Raji (cell line): Measurements from ENCODE around the gene CYTH4.

ENCODE experiments used
- POLR2A ChIP-seq: IDR thresholded peaks from 2 replicates; pipeline ENCODE4 v1.6.1; 2011; ENCODE audit warnings: low read depth, low read length, control low read depth; ENCODE audit not compliant: insufficient read depth

CYTH4 gene, protein sequence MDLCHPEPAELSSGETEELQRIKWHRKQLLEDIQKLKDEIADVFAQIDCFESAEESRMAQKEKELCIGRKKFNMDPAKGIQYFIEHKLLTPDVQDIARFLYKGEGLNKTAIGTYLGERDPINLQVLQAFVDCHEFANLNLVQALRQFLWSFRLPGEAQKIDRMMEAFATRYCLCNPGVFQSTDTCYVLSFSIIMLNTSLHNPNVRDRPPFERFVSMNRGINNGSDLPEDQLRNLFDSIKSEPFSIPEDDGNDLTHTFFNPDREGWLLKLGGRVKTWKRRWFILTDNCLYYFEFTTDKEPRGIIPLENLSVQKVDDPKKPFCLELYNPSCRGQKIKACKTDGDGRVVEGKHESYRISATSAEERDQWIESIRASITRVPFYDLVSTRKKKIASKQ

DNA sequence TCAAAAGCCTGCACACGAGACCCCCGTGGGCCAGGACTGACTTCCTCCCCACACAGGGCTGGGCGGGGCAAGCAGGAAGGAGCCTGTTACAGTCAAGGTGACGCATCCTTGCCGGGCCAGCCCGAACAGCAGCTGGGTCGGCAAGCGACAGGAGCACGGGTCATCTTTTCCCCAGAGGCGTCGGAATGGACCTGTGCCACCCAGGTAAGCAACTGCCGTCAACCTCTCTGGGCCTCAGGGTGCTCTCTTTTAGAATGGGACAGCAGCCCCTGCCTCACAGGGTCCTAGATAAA is at the start of gene CYTH4:
TSS of gene CYTH4 (plus strand) at position 124 of the 293 bp plus-strand sequence. CDS start at position 186, 62 bp downstream.
- peak; percentile 38; the same call in 1 of the 2 replicates for TF ChIP-seq POLR2A

DNA sequence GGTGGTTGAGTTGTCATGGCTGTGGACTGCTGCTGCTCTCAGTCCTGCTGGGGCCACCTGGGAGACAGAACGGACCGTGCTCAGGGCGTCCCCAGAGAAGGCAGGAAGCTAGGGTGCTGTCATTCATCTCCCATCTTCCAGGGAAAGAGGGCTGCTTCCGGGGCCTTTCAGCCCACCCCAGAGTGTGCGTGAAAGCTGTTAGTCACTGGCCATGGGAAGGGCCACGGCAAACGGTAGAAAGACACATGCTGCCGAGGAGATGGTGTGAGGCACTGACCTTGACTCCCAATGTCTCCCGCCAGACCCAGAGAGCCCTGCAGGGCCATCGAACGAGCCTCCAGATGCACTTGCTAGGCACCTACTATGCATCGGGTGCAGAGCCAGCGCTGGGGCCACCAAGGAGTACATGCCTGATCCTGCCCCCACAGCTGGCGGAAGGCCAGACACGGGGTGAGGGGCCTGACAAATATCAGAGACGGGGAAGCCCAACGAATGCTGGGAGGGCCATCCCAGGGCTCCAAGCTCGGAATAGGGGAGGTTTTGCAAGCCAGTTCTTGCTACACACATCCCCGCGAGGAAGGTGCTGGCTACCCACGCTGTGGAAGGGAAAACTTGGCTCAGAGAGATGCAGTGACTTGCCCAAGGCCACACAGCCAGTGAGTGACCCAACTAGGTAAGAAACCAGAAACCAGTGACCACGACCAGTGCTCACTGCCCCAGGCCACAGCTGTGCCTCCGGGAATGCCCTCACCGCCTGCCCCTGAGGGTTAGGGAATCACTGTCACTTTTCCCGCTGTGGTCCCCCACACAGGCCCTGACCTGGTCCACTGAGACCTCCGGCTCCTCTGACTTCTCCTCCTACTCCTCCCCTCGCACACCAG is 48.3 kb upstream of the CYTH4 start:
- no peak for TF ChIP-seq POLR2A

DNA sequence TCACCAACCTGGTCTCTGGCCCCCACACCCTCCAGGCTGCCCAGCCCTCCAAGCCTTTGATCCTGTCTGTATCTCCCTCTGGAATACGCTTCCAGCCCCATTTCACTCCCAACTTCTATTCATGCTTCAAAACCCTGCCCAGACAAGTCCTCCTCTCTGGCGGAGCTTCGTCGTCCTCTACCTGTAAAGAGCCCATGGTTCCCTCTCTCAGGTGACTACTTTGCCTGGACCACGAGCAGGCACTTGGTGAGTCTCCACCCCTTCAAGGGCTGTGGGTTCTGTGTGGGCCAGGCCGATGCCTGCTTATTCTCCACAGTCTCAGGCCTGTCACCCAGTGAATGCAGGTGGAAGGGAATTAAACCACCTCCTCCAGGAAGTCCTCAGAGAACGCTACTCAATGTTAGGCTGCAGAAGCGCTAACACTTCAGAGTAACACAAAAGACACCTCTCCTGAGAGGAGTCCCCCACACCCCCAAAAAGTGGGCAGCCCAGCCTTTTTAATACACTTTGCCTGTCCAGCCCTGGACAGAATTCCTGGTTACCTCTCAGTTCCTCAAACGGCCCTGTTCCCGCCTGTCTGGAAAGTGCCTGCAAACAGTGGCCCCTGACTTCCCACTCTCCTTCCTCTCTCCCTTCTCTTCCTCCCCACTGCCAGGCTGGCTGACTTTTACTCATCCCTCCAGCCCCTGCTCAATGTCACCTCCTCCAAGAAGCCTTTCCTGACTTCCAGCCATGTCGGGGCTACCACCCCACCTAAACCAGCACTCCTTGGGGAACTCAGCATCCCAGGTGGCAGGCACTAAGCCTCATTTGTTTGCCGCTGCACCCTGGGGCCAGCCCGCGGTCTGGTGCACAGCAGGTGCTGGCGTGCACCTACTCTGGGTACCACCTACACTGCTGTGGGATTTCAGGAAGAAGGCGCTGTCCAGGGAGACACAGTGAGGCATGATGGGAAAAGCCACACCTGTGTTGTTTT is 47.3 kb upstream of the CYTH4 start:
- TF ChIP-seq POLR2A = no peak

DNA sequence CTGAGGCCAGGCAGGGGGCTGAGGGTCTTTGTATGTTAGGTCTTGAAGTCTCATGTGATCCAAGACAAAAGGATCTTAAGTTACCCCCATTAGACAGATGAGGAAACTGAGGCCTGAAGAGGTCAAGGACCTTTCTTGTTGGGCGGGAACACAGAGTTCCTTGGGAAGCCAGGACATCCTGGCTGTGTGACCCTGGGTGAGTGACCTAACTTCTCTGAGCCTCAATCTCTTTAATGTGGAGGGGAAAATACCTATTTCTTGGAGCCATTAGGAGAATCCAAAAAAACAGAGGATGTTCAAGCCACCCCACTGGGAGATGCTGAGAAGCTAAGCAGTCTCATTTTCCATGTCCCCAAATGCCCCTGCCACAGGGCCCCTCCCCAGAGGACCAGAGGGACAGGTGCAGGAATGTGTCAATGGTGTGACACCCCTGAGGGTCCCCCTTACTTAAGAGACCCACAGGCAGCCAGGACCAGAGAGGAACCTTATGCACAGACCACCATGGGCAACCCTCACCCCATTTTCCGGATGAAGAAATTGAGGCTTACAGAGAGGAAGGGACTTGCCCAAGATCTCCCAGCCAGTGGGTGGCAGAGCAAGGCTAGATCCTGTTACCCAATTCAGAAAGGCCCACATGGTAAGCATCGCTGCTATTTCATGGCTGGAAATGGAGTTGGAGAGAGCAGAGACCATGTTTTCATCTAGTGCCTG is 46.3 kb upstream of the CYTH4 start:
- TF ChIP-seq POLR2A = no peak

DNA sequence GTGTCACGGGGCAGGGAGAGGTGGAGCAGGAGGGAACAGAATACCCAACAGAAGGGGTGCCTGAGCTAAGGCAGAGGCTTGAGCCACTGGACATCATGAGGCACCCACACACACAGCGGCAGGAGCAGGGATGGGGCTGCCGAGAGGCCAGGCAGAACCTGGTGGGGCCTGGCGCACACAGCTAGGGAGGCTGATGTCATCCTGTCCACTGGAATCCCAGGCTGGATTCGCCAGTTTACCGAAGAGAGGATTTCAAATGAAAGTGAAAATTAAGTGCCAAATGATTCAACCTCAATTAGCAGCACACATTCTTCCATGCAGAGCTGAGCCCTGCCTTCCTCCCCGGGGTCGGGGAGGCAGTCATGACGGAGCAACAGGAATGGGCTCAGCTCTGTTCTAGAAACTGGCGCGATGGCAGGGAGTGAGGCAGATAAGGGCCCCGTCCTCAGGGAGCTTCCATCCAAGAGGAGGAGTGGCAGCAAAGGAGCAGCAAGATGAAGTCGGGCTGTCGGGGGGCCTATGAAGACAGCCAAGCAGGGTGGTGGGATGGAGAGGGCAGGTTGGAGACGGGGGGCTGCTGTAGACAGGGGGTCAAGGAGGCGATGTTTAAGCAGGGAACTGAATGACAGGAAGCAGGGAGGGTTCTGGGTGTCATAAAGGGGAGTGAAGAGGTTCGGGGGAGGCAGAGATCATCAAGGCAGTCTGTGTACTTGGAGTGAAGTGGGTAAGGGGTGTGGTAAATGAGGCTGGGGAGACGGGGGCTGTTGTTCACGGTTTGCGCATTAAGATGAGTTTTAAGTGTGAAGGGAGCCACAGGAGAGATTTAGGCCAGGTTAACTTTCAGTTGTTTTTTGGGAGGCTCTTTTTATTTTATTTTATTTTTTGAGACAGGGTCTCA is 44.7 kb upstream of the CYTH4 start:
- TF ChIP-seq POLR2A = no peak

DNA sequence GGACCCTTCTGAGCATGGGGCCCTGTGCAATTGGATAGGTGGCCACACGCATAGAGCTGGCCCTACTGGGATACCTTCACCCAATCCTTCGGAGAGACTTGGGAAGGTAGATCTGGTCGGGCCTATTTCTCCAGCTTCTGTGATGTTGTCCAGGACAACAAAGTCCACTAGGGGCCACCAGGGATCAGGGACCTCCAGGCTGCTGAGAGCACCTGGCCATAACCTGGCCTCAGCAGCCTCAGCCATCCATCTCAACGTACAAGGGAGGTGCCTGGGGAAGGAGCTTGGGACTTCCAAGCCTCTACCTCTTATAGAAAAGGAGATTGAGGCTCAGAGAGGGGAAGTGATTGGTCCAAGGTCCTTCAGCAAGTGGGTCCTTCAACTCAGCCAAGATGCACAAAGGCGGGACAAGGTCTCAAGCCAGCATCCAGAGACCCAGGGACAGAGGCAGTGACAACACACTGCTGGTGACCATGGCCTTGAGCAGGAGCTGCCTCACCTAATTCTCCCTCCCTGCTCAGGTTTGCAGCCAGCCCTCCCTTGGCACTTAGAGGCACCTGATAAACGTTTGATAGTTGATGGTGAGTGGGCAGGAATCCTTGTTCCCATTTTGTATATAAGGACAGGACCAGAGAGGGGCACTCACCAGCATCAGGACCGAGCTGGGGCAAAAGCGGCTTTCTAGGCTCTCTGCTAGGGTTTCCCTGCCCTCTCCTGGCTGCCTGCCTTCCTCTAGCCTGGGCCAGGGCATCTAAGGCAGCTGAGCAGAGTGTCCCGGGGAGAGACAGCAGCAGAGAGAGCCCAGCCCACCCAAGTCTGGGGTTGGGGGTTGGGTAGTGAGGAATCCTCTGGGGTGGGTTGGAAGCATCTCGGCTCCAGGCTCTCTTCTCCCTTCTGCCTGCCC is 42.7 kb upstream of the CYTH4 start:
- no peak for TF ChIP-seq POLR2A

DNA sequence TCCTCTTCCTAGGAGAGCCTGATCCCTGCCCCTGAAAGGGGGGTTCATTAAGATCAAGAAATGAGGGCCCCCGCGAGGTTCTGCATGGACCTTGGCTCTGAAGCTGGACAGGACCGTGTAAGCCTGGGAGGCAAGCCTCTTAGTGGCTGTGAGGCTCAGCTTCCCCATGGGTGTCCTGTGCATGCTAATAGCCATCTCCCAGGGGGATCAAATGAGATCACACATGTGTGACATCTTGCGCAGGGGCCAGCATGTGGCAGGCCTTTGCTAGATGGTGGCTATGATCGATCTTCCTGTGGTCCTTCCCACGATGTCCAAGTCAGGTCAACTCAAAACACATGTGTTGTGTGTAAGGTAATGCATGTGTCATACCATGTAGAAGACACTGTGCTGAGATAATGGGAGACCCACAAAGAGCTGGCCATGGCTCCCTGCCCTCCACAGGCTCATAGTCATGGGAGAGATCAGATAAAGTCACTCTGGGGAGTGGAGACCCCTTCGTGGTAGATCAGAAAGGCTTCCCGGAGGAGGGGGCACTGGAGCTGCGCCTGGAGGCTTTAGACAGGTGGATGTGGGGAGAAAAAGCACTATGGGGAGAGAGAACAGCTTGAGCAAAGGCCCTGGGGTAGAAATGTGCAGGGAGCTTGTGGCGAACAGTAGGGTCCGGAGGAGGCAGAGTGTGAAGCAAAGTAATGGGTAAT is 41.9 kb upstream of the CYTH4 start:
- no peak for TF ChIP-seq POLR2A

DNA sequence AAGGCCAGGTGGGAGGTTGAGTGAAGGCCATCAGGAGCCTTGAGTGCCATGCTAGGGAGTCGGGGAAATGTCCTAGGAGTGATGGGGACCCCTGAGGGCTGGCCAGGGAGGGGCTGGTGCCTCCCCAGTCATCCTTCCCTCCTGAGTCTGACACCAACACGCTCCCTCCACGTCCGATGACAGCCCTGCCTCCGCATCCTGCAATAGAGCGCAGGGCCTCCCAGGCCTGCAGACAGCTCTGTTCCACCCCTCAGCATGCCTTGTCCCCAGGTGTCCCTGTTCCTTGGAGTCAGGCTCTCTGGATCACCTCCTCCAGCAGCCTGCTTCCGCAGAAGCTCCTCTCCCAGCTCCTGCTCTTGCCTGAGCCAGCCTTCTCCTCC is 41.4 kb upstream of the CYTH4 start:
- TF ChIP-seq POLR2A = no peak

DNA sequence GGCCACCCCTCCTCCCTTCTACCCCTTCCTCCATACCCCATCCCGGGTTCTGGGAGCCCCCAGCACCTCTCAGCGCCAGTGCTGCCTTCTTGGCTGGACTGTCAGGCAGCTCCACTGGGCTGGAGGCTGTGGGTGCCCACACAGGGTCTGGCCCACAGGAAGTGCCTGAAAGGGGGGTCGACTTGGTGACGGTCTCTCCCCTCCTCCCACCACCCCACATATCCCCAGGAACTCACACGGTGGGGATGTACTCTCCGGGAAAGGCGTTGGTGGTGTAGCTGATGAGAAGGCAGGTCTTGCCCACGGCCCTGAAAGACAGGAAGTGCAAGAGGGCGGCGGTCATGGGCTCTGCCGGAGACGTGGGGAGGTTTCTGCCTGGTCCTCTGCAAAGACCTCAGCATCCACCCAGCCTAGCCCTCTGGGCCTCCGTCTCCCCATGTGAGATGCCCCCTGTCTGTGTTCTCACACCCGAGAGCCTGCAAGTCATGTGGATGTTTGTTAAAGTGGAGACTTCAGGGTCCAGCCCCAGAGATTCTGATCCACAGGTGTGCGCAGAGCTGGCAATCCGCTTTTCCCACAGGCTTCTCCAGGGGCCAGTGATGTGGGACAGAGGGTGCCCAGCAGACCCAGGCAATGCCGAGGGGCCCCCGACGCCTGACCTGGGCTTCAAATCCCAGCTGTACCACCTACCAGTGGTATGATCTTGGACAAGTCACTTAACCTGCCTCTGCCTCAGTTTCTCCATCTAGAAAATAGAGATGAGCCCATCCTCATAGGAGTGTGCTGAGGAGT is 40.8 kb upstream of the CYTH4 start:
- TF ChIP-seq POLR2A = no peak

DNA sequence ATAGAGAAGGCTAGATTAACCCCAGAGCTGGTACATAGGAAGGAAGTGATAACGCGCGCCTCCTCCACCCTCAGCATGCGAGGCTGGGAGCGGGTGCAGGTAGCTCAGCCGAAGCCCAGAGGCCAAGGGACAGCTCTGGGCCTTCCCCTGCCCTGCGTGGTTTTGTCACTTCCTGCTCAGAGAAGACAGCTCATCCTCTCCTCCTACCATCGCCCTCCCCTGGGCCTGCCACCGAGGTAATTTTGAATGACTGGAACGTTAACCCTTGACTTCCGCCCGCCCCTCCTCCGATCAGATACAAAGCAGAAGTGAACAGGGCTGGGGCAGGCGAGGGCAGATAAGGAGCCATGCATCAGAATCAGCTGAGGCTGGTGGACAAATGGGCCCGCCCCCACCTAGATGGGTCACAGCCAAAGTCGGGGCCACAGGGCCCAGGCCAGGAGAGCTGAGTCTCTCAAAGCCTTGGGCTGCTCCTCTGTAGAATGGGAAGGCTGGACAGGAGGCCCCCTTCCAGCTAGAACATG is 39.9 kb upstream of the CYTH4 start:
- TF ChIP-seq POLR2A = peak; percentile 75
